Activated T-helper 1 cell treated with anti-CD3 and anti-CD28 coated beads, Interleukin-12 subunit alpha, Interleukin-12 subunit beta, Interleukin-2, Interleukin-4 antibody, amounts not matched to agents 30 ng/mL and 10 ng/mL and 1 ng/mL, durations not matched to agents 14 hours and 24 hours and 36 hours (primary cell): Measurements from ENCODE around the gene CELF5. TPM values are rescaled to one million over a fixed set of nuclear protein-coding genes. Genes with fewer than 3 reads are reported as not detected.
"Not testable (repeated sequence)": the region's sequence is repeated elsewhere in the genome, so short reads cannot be mapped to it uniquely, and the experiment has no call there.

Source experiments
- DNase-seq: peaks from one replicate; pipeline ENCODE4 v3.0.0; 2021; ENCODE audit warnings: low spot score
- H3K27ac Mint-ChIP-seq: one replicate; pipeline ENCODE4 v1.8.0; 2021; ENCODE audit warnings: mild to moderate bottlenecking, mixed read lengths
- H3K27me3 Mint-ChIP-seq: one replicate; pipeline ENCODE4 v1.8.0; 2022; ENCODE audit warnings: mild to moderate bottlenecking, moderate library complexity, mixed read lengths; ENCODE audit not compliant: insufficient read depth
- H3K36me3 Mint-ChIP-seq: one replicate; pipeline ENCODE4 v1.8.0; 2021; ENCODE audit warnings: low read depth, mixed read lengths
- H3K4me1 Mint-ChIP-seq: one replicate; pipeline ENCODE4 v1.8.0; 2021; ENCODE audit warnings: low read depth, mixed read lengths
- H3K4me3 Mint-ChIP-seq: one replicate; pipeline ENCODE4 v1.8.0; 2021; ENCODE audit warnings: mild to moderate bottlenecking, moderate library complexity, mixed read lengths
- H3K9me3 Mint-ChIP-seq: one replicate; pipeline ENCODE4 v1.8.0; 2021; ENCODE audit warnings: mixed read lengths
- intact Hi-C: fragments of 100-400 bp; cut with micrococcal nuclease; formaldehyde crosslinking; loops from one replicate; pipeline ENCODE4 v1.15.1; 2024
- total RNA-seq: library from RNA; stranded (reverse); gene quantifications from 2 replicates; pipeline ENCODE4 v1.2.3, GENCODE V29; 2022

Gene CELF5
- total RNA-seq, 1 donor from 2014 or later, result 0.08 TPM

DNA sequence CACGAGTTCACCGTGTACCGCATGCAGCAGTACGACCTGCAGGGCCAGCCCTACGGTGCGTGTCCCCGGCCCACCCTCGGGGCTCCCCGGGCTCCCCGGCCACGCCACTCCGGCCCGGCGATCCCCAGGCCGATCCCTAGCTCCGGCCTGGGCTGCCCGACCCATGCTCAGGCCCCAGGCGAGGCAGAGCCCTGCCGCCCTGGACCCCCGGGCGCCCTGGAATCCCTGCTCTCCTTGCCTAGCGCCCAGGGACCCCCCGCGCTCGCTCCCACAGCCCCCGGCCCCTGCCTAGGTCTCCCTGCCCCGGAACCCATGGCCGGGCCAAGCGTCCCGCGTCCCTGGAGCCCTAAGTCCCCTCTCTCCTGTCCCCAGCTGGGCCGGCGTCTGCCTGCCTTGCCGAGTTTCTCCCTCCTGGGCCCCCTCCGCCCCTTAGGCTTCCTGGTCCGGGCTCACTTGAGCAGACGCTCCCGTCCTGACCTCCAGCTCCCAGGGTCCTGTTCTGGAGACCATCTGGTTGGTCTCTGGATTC, 38.2 kb upstream of the CELF5 start:
- H3K27me3 Mint-ChIP-seq, result no peaks in the 10 kb centered on the region
- no peak for DNase-seq
- peaks cover 42% of the 10 kb centered on the region for H3K4me1 Mint-ChIP-seq
- intact Hi-C loops, result loop anchor here (10.0 kb wide), 2 partner anchors 401 to 1219 kb away; partner anchors contain the start of genes CHAF1A, SGTA, SH3GL1 and THOP1
- peak overlapping the region; percentile 93 for H3K4me3 Mint-ChIP-seq
- H3K27ac Mint-ChIP-seq, result peak overlapping the region; percentile 85
- H3K36me3 Mint-ChIP-seq, result peaks cover 20% of the 10 kb centered on the region
- no peaks in the 10 kb centered on the region for H3K9me3 Mint-ChIP-seq

DNA sequence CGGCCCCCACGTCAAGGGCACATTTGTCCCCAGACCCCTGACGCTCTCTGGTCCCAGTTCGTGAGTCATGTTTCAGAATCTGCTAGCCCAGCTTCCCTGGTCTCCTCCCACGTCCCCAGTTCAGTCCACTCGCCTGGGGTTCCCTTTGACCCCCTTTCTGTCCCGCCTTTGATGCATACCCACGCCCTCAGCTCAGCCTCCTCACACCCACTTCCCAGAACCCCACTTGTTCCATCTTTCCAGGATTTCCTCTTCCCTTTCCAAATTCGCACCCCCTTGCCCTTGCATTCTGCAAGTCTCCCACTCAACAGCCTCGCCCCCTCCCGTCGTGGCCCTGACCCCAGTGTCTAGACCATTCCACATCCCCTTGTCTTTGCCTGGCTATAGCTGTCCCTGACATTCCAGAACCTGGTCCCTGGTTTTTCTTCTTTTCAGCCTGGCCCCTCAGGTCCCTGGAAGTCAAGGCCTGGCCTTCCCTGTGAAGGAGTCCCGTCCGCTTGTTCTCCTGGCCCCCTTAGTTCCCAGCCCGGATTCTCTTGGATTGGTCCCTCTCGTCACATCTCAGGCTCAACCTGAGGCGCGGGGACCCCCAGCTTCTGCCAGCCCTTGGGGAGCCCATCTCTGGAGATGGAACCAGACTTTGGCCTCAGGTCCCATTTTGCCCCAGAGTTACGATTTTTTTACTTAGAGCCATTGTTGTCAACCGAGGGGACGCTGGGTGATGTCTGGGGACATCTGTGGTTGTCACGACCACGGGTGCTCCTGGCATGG, 37.4 kb upstream of the CELF5 start:
- intact Hi-C loops, result loop anchor here (10.0 kb wide), 2 partner anchors 402 to 1218 kb away; partner anchors contain the start of genes CHAF1A, SGTA, SH3GL1 and THOP1
- DNase-seq, result no peak
- H3K4me3 Mint-ChIP-seq, result peak overlapping the region; percentile 93

DNA sequence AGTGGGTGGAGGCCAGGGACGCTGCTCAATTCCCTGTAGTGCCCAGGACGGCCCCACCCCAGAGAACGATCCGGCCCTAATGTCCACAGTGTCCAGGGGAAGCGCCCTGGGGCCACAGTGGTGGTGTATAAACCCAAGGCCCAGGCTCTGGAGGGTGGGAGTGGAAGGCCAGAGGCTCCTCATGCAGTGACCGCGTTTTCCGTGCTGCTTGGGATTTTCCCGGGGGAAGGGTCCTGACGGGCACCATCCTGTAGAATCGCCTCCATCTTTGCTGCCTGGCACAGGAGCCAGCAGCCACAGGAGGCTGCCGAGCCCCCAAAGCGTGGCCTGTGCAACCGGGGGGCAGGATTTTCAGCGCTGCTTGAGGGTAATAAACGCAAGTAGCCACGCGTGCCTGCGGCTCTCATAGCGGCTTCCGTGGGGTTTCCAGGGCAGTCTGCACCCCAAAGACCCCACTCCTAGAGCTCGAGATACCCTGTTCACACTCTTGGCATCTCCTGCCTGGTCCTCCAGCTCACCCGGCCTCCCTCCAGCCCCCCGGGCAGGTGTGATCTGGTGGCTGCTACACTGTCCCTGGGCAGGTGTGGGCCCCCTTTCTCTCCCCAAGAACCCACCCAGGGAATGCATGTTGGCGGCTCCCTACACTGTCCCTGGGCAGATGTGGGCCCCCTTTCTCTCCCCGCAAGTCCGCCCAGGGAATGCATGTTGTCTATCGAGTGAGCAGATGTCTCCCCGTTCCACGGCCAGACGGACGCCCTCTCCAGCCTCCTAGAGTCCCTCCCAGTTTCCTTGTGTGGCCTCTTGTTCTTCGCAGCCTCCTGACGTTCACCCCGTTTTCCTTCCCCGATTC, 36.6 kb upstream of the CELF5 start:
- H3K36me3 Mint-ChIP-seq, result peaks cover 17% of the 10 kb centered on the region
- H3K9me3 Mint-ChIP-seq, result no peaks in the 10 kb centered on the region
- H3K27ac Mint-ChIP-seq, result no peak overlapping the region
- no peak for DNase-seq
- H3K4me1 Mint-ChIP-seq, result peaks cover 38% of the 10 kb centered on the region
- no peaks in the 10 kb centered on the region for H3K27me3 Mint-ChIP-seq
- peak overlapping the region; percentile 93 for H3K4me3 Mint-ChIP-seq
- intact Hi-C loops, result loop anchor here (10.0 kb wide), 2 partner anchors 403 to 1217 kb away; partner anchors contain the start of genes CHAF1A, SGTA, SH3GL1 and THOP1

More for the DNA sequence above, 37.4 kb upstream of the CELF5 start:
- peaks cover 38% of the 10 kb centered on the region for H3K4me1 Mint-ChIP-seq
- no peaks in the 10 kb centered on the region for H3K27me3 Mint-ChIP-seq
- no peaks in the 10 kb centered on the region for H3K9me3 Mint-ChIP-seq
- H3K27ac Mint-ChIP-seq, result peak overlapping the region; percentile 85
- peaks cover 20% of the 10 kb centered on the region for H3K36me3 Mint-ChIP-seq

DNA sequence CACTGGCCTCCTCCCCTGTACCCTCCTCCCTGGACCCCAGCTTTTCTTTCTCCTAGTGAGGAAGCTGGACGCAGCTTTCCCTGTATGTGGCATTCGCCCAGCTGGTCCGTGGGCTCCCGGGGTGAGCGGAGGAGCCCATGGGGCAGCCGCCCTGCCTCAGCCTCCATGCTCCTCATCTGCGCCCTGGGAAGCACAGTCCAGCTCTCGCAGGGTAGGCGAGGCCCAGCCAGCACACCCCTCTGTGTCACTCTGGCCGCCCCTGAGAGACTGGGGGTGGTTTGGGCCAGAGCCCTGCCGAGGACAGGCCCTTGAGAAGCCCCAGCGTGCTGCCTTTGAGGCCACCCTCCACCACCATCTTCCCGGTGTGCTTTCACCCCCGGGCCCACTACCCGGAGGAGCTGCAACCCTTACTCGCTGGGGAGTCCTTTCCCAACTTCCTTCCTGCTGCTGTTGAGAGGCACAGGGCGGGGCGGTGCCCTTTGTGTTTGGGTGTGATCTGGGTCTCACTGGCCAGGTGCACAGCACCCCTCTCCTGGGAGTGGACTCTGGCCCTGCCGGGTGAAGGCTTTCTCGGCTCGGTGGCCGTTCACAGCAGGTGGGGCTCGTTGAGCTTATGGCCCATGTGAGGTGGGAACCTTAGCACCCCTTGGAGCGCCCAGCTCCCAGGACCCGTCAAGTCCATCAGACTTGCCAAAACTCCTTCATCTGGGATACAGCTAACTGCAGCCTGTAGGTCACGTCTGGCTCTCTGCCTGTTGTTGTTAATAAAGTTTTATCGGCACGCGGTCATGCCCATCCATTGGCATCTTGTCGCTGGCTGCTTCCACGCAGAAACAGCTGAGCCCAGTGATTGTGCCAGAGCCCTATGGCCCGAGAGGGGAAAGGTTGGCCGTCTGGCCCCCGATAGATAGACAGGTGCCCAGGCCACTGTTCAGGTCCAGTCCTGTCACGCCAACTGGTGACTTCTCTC, 35.5 kb upstream of the CELF5 start:
- Mint-ChIP-seq H3K36me3 (peaks cover 16% of the 10 kb centered on the region), H3K4me1 (peaks cover 35% of the 10 kb centered on the region), H3K9me3 (no peaks in the 10 kb centered on the region), H3K4me3 (peak overlapping the region; percentile 93), H3K27me3 (no peaks in the 10 kb centered on the region), H3K27ac (peak overlapping the region; percentile 29)
- intact Hi-C loops, result loop anchor here (10.0 kb wide), 2 partner anchors 404 to 1216 kb away; partner anchors contain the start of genes CHAF1A, SGTA, SH3GL1 and THOP1
- no peak for DNase-seq

DNA sequence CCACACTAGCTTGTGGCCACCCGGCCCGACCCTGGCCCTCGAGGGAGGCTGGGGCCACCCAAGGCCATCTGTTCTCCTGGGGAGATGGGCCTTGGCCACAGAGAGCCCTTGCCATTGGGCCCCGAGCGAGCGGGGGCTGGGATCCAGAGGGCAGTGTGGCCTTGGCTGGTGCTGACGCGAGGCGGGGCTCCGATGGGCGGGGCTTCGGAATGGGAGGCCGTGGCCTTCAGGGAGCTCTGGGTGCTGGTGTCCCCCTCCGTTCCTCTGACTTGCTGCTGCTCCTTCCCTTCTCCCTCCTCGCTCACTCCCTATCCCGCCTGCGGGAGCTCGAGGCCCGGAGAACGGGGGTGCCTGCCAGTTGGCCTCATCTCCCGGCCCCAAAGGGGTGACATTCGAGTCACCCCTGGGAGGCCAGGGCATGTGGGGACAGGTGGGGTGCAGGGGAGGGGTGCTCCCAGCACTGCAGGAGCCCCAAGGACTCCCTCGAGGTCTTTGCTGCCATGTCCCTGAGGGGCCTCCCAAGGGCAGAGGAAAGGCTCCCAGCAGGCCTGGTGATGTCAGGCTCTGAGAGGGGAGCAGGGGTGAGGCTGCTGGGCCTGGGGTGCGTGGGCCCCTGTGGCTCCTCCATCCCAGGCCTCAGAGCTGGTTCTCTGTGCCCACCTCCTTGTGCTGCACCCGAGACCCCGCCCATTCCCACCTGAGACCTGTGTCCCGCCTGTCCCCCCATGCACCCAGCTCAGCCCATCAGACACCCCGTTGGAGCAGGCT, 34.6 kb upstream of the CELF5 start:
- intact Hi-C loops, result loop anchor here (10.0 kb wide), 2 partner anchors 405 to 1215 kb away; partner anchors contain the start of genes CHAF1A, SGTA, SH3GL1 and THOP1
- no peak for DNase-seq
- Mint-ChIP-seq H3K9me3 (no peaks in the 10 kb centered on the region), H3K4me3 (no peak overlapping the region), H3K4me1 (peaks cover 25% of the 10 kb centered on the region), H3K36me3 (peaks cover 17% of the 10 kb centered on the region), H3K27me3 (no peaks in the 10 kb centered on the region), H3K27ac (no peak overlapping the region)

DNA sequence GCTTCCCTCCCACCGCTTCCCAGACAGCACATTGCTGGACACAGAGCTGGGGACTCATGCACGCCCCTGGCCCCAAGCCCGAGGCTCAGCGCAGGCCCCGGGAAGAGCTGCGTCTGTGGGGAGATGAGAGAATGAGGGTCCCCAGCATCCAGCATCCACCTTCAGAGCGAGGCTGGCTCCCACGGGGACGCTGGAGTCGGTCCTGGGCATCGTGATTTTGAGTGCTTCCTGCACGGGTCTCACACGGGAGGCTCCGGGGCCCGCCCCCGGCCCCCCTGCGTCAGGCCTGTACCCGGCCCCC, 34.0 kb upstream of the CELF5 start:
- intact Hi-C loops, result no loop called here
- Mint-ChIP-seq H3K9me3 (no peaks in the 10 kb centered on the region), H3K36me3 (peaks cover 17% of the 10 kb centered on the region), H3K4me1 (peaks cover 20% of the 10 kb centered on the region), H3K27me3 (no peaks in the 10 kb centered on the region), H3K27ac (no peak overlapping the region), H3K4me3 (no peak overlapping the region)
- no peak for DNase-seq

DNA sequence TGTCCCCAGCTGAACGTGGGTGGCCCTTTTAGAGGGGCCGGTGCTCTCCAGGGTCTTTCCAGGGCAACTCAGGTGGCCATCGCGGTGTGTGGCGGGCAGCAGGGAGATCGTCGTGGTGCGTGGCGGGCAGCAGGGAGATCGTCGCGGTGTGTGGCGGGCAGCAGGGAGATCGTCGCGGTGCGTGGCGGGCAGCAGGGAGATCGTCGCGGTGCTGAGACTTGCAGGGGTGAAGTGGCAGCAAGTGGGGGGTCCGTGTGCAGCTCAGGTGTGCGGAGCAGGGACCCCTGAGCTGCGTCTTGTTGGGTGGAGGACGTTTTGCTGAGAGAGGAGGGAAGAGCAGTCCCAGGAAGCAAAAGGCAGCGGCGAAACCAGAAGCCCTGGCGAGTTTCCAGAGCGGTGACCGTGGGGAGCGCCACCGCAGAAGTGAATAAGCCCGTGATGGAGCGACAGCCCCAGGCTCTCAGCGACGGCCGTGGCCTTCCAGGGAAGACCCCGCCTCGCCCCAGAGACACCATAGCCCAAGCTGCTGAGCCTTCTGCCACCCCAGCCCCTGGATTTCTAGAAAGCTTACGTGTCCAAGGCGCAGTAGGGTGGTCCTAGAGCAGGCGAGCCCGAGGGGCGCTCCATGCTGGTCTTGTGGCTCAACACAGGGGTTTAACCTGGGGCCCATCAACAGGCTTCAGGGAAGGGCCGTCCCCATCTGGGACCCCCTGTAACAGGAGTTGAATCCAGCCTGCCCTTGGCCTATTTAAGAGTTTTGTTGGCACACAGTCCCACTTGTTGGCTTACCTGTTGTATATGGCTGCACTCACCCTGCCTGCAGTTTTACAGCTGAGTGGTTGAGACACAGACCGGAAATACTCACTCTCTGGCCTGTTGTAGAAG, 33.3 kb upstream of the CELF5 start:
- intact Hi-C loops, result no loop called here
- Mint-ChIP-seq H3K27me3 (no peaks in the 10 kb centered on the region), H3K27ac (no peak overlapping the region), H3K4me1 (peaks cover 20% of the 10 kb centered on the region), H3K36me3 (peaks cover 17% of the 10 kb centered on the region), H3K9me3 (no peaks in the 10 kb centered on the region), H3K4me3 (no peak overlapping the region)
- DNase-seq, result no peak

DNA sequence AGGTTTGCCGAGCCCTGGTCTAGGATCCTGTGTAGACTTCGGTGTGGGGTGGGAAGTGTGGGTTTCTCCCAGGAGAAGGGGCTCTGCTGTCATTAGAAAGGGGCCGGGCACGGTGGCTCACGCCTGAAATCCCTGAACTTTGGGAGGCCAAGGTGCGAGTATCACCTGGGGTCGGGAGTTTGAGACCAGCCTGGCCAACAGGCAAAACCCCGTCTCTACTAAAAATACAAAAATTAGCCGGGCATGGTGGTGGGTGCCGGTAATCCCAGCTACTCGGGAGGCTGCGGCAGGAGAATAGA, 32.7 kb upstream of the CELF5 start:
- peaks cover 18% of the 10 kb centered on the region for H3K4me1 Mint-ChIP-seq
- H3K27me3 Mint-ChIP-seq, intact Hi-C loops, DNase-seq, H3K27ac Mint-ChIP-seq, H3K4me3 Mint-ChIP-seq, H3K9me3 Mint-ChIP-seq: not testable (repeated sequence)
- peaks cover 13% of the 10 kb centered on the region for H3K36me3 Mint-ChIP-seq

DNA sequence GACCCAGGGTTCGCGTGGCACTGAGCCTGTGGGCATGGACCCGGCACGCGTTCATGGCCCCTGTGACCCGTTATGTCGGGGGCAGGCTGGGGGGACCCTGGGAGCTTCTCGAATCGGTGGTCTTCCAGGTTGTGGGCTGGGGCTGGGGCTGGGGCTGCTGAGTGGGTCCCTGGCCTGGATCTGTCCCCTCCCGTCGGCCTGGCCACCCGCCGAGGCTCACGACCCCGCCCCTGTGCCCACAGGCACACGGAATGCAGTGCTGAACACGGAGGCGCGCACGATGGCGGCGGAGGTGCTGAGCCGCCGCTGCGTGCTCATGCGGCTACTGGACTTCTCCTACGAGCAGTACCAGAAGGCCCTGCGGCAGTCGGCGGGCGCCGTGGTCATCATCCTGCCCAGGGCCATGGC, 32.2 kb upstream of the CELF5 start:
- Mint-ChIP-seq H3K27me3 (no peaks in the 10 kb centered on the region), H3K4me1 (peaks cover 13% of the 10 kb centered on the region), H3K9me3 (no peaks in the 10 kb centered on the region), H3K36me3 (peaks cover 11% of the 10 kb centered on the region), H3K4me3 (no peak overlapping the region), H3K27ac (no peak overlapping the region)
- no peak for DNase-seq
- intact Hi-C loops, result no loop called here

DNA sequence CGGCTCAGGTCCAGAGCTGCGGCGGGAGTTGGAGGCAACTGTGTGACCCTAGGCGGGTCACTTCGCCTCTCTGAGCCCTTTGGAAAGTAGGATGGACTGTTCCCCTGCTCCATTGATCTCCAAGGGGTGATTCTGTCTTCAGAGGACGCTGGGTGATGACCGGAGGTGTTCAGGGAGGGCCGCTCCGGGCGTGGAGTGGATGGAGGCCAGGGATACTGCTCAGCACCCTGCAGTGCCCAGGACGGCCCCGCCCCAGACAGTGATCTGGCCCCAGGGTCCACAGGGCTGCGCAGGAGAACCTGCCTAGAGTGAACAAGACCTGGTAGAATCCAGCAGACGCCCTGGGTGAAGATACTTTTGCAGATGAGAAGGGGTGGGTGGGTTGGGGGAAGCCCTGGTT, 31.8 kb upstream of the CELF5 start:
- no peak for DNase-seq
- H3K27ac Mint-ChIP-seq, result no peak overlapping the region

More for the DNA sequence above, 31.8 kb upstream of the CELF5 start:
- Mint-ChIP-seq H3K36me3 (peaks cover 11% of the 10 kb centered on the region), H3K4me3 (no peak overlapping the region), H3K9me3 (no peaks in the 10 kb centered on the region), H3K4me1 (peaks cover 13% of the 10 kb centered on the region), H3K27me3 (no peaks in the 10 kb centered on the region)
- intact Hi-C loops, result no loop called here
